HL-60 (cell line): Measurements from ENCODE around the gene WASHC2A.
A peak's percentile ranks its signal among the peaks of the same experiment; 100 is the strongest.
"Not testable (repeated sequence)": the region's sequence is repeated elsewhere in the genome, so short reads cannot be mapped to it uniquely, and the experiment has no call there.

Experiments
- DNase-seq, 2 experiments: peaks; one replicate each; pipeline ENCODE4 v3.0.0-alpha.2; 2010 to 2020; ENCODE audit warnings: low read depth in 1 of 2, low spot score in 1 of 2
- H3K27ac ChIP-seq: fragments of 250-450 bp; sonication (Bioruptor Pico); replicated peaks from 2 replicates; pipeline ENCODE4 v1.5.1; 2020; ENCODE audit warnings: mild to moderate bottlenecking, moderate library complexity
- H3K27me3 ChIP-seq: fragments of 250-450 bp; sonication (Bioruptor Pico); 2 replicates; pipeline ENCODE4 v1.5.1; 2021; ENCODE audit warnings: mild to moderate bottlenecking, moderate library complexity; ENCODE audit not compliant: insufficient read depth, poor library complexity, severe bottlenecking
- H3K4me3 ChIP-seq: replicated peaks from 2 replicates; pipeline ENCODE4 v1.5.1; 2011; ENCODE audit warnings: mild to moderate bottlenecking, control low read depth, low read length; ENCODE audit not compliant: insufficient read depth
- GABPA ChIP-seq: IDR thresholded peaks from 2 replicates; pipeline ENCODE4 v1.6.1; 2012; ENCODE audit warnings: low read depth
- POLR2AphosphoS5 ChIP-seq: IDR thresholded peaks from 2 replicates; pipeline ENCODE4 v1.6.1; 2012; ENCODE audit warnings: low read depth
- SPI1 ChIP-seq: IDR thresholded peaks from 2 replicates; pipeline ENCODE4 v1.6.1; 2012; ENCODE audit warnings: low read depth, mild to moderate bottlenecking, borderline replicate concordance
- TF ChIP-seq, protein P1 (sequence below): IDR thresholded peaks from one replicate; pipeline ENCODE4 v1.5.1; 2011; ENCODE audit warnings: low read length, control low read depth, inconsistent platforms; ENCODE audit not compliant: insufficient read depth
- TF ChIP-seq, protein P2 (sequence below): IDR thresholded peaks from 2 replicates; pipeline ENCODE4 v1.6.1; 2012; ENCODE audit warnings: low read depth; ENCODE audit not compliant: insufficient replicate concordance

WASHC2A gene

DNA sequence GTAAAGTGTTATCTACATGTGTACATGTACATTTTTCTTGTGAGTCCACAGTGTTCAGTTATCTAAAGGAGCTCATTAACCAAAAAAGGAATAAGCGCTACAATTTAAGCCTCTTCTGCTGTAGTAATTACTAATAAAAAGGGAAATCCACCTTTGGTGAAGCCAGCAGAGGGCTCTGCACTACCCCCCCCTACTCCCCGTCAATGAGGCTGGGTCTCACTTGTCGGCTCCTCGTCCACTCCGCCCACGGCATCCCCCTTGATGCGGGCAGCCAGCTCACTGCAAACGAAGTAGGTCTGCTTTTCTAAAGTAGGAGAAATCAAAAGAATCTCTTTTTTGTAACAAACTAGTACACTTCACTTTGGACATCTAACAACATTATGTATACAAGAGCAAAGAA is 4.7 kb upstream of the WASHC2A start:
- Histone ChIP-seq H3K27ac (no peak overlapping the region), H3K27me3 (no peaks in the 10 kb centered on the region), H3K4me3 (no peak overlapping the region)
- no peak for DNase-seq
- TF ChIP-seq, protein P1, sequence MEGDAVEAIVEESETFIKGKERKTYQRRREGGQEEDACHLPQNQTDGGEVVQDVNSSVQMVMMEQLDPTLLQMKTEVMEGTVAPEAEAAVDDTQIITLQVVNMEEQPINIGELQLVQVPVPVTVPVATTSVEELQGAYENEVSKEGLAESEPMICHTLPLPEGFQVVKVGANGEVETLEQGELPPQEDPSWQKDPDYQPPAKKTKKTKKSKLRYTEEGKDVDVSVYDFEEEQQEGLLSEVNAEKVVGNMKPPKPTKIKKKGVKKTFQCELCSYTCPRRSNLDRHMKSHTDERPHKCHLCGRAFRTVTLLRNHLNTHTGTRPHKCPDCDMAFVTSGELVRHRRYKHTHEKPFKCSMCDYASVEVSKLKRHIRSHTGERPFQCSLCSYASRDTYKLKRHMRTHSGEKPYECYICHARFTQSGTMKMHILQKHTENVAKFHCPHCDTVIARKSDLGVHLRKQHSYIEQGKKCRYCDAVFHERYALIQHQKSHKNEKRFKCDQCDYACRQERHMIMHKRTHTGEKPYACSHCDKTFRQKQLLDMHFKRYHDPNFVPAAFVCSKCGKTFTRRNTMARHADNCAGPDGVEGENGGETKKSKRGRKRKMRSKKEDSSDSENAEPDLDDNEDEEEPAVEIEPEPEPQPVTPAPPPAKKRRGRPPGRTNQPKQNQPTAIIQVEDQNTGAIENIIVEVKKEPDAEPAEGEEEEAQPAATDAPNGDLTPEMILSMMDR: no peak
- TF ChIP-seq POLR2AphosphoS5 (no peak), SPI1 (no peak), GABPA (no peak)
- TF ChIP-seq, protein P2, sequence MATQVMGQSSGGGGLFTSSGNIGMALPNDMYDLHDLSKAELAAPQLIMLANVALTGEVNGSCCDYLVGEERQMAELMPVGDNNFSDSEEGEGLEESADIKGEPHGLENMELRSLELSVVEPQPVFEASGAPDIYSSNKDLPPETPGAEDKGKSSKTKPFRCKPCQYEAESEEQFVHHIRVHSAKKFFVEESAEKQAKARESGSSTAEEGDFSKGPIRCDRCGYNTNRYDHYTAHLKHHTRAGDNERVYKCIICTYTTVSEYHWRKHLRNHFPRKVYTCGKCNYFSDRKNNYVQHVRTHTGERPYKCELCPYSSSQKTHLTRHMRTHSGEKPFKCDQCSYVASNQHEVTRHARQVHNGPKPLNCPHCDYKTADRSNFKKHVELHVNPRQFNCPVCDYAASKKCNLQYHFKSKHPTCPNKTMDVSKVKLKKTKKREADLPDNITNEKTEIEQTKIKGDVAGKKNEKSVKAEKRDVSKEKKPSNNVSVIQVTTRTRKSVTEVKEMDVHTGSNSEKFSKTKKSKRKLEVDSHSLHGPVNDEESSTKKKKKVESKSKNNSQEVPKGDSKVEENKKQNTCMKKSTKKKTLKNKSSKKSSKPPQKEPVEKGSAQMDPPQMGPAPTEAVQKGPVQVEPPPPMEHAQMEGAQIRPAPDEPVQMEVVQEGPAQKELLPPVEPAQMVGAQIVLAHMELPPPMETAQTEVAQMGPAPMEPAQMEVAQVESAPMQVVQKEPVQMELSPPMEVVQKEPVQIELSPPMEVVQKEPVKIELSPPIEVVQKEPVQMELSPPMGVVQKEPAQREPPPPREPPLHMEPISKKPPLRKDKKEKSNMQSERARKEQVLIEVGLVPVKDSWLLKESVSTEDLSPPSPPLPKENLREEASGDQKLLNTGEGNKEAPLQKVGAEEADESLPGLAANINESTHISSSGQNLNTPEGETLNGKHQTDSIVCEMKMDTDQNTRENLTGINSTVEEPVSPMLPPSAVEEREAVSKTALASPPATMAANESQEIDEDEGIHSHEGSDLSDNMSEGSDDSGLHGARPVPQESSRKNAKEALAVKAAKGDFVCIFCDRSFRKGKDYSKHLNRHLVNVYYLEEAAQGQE: no peak

DNA sequence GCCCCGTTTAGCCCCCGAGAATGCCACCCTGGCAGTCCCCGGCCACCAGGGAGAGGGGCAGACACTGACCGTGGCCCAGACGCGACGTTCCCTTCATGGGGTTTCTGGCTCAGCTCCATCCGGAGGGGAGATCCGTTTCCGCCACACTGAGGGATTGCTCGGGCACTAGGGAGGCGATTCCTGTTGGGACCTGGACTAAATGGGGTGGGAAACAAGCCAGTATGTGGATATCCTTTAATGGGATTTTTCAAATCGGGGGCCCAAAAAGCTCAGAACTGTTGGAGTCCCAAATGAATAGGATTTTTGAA is 552 bp downstream of the WASHC2A start:
- not testable (repeated sequence) for DNase-seq, H3K27me3 ChIP-seq, H3K27ac ChIP-seq
- H3K4me3 ChIP-seq: peak overlapping the region; percentile 89

DNA sequence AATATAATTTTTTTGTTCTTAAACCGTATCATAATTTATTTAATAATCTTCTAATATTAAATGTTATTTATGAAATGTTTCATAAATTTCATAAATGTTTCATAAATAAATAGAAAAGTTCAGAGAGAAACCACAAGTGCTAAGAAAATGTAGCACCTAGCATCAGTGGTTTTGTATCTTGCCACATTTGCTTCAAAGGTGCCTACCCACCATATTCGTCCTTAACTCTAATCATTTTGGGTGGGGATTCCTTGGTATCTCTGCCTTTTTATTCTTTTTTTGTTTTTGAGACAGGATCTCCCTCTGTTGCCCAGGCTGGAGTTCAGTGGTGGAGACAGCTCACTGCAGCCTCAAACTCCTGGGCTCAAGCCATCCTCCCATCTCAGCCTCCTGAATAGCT is 7.4 kb downstream of the WASHC2A start:
- H3K27ac ChIP-seq, H3K4me3 ChIP-seq, DNase-seq, H3K27me3 ChIP-seq: not testable (repeated sequence)

DNA sequence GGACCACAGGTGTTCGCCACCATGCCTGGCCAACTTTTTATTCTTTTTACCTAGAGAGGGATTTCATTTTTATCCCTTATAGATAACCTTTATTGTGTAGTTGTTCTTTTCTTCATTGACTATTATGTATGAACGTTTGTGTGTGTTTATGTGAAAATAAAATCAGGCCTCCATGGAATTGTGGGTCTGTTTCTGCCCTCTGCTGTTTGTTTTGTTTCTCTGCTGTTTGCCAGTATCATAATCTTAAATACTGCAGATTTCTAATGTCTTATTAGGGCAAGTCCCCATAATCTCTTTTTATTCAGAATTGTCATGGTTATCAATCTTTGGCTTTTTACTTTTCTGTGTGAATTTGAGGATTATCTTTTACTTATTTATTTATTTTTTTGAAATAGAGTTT is 7.8 kb downstream of the WASHC2A start:
- not testable (repeated sequence) for H3K27me3 ChIP-seq, H3K27ac ChIP-seq, H3K4me3 ChIP-seq, DNase-seq

DNA sequence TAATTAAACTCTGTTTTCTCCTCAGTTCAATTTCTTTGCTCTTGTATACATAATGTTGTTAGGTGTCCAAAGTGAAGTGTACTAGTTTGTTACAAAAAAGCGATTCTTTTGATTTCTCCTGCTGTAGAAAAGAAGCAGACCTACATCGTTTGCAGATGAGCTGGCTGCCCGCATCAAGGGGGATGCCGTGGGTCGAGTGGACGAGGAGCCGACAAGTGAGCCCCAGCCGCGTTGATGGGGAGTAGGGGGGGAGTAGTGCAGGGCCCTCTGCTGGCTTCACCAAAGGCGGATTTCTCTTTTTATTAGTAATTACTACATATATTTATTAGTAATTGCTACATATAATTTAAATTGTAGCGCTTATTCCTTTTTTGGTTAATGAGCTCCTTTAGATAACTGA is 23.6 kb downstream of the WASHC2A start:
- H3K4me3 ChIP-seq, H3K27me3 ChIP-seq, H3K27ac ChIP-seq, DNase-seq: not testable (repeated sequence)

DNA sequence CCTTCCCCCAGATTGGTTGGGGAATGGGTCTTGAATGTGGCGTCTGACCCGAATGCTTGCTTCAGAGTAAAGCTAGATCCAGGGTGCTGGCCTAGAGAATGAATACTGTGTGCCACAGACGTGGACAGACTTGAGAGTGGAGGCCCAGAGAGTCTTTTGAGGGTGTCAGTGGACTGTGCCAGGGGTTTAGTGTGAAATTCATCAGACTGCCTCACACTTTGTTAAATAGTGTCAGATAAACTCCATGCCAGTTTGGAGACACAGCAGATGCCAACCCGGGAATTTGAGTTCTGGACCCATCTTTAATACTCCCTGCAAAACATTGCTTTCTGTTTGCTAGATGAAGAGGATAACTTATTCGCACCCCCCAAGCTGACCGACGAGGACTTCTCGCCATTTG is 25.2 kb downstream of the WASHC2A start:
- not testable (repeated sequence) for H3K27me3 ChIP-seq, DNase-seq, H3K4me3 ChIP-seq, H3K27ac ChIP-seq

DNA sequence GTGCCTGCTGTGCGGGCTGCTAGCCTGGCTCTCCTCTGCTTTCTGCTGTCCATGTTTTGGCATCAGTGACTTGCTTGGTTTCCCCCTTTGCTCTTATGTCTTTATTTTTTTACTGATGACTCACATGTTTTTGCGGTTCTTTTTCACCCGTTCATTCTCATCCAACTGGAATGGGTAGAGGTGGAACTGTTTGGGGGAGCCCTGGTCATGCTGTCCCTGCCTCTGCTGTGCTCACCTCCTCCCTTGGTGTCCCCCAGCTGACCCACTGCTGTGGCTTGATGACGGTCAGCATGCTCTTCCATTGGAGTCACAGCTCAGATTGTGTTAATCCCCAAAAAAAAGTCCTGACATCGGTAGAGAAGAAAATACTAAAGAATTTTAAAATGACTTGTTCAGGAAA is 26.9 kb downstream of the WASHC2A start:
- H3K4me3 ChIP-seq, DNase-seq, H3K27ac ChIP-seq, H3K27me3 ChIP-seq: not testable (repeated sequence)

DNA sequence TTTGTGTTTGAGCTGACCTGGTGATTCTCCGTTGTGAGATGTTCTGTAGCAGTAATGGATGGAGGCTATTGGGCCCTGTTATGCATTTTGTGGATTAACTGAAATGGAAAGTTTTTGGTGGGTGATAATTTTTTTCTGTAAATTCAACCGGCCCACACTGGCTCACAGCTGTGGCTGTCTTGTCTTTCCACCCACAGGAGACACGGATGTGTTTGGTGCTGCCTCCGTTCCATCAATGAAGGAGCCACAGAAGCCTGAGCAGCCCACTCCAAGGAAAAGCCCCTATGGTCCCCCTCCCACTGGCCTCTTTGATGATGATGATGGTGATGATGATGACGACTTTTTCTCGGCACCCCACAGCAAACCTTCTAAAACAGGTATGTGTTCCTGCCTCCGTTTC is 27.6 kb downstream of the WASHC2A start:
- H3K27ac ChIP-seq: not testable (repeated sequence)

DNA sequence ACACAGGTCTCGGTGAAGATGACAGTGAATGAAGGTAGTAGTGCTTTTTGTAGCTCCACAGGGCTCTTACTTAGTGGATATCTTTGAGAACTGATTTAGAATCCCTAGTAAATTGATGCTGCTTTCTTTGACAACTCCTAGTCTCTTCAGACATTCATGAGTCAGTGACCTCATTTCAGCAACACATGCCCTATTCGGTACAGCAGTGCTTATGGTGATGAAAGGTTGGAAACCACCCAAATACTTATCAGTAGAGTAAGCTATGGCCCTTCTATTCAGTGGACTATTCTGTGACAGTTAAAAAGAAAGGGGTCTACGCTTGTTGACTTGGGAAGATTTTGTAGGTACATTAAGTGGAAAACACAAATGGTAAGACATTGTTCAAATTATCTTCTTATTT is 29.0 kb downstream of the WASHC2A start:
- not testable (repeated sequence) for H3K4me3 ChIP-seq

More for the DNA sequence above, 27.6 kb downstream of the WASHC2A start:
- not testable (repeated sequence) for H3K4me3 ChIP-seq, DNase-seq, H3K27me3 ChIP-seq

DNA sequence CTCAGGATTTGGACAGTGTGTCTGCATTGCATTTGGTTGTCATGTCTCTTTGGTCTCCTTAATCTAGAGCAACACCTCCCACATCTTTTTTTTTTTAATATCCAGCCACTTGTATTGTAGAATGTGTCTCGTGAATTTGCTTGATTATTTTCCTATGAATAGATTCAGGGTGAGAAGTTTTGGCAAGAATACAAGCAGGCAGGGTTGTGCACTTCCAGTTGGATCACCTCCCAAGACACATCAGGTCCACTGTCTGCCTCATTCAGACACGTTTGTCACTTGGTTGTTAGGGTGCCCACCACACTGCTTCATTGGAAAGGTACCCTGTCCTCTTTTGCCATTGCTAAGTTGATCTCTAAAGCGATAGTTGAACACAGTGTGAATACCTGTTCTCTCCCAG is 30.9 kb downstream of the WASHC2A start:
- not testable (repeated sequence) for H3K27me3 ChIP-seq, H3K4me3 ChIP-seq, H3K27ac ChIP-seq, DNase-seq

More for the DNA sequence above, 29.0 kb downstream of the WASHC2A start:
- not testable (repeated sequence) for H3K27ac ChIP-seq, H3K27me3 ChIP-seq, DNase-seq
